Gastroesophageal sphincter (tissue), 3 donors: ENCODE results near the gene CPO.

Source experiments
- CTCF ChIP-seq, 4 experiments: fragments of 200-600 bp in 2 of 4; fragments of 450-650 bp in 2 of 4; sonication (generic) in 1 of 4; IDR thresholded peaks; one replicate each; pipeline ENCODE4 v1.5.1; 2017 to 2019; ENCODE audit warnings: antibody characterized with exemption in 4 of 4, mild to moderate bottlenecking in 2 of 4, moderate library complexity in 2 of 4
- POLR2A ChIP-seq, 2 donors: fragments of 450-650 bp; IDR thresholded peaks; one replicate each; pipeline ENCODE4 v1.6.1; 2017; ENCODE audit warnings: antibody characterized with exemption in 2 of 2, mild to moderate bottlenecking in 2 of 2, moderate library complexity in 1 of 2

- TF ChIP-seq CTCF (IDR thresholded peaks at IDR 0.05) (no peak), POLR2A (IDR thresholded peaks at IDR 0.05) (no peak)
Observed at GRCh38 chr2:206986943-206987342, 47.6 kb downstream of the CPO start.
